ENCODE results near the gene GSTM3.

DNA sequence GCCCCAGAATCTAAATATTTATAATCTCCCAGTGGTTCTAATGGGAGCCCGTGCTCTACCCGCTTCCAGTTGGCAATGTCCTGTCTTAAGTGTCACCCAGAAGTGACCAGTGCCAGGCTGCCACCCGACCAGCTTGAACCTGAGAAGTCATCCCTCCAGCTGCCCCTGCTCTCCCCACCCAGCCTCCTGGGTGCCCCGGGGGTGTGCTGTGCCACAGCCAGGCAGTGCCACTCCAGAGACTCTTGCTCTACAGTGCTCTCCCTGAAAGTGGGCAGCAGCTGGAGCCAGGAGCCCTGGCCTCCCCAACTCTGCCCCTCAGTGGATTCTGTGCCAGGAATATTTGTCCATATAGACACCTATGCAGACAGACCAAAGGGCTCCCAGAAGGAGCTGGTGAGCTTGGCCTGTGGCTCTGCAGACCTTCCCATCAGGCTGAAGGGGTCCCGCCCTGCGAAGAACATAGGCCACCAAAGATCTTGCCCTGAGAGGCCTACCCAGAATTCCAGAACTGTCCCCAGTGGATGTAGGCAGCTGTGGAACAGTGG is 31.9 kb upstream of the GSTM3 start:
- TF ChIP-seq, protein P1, sequence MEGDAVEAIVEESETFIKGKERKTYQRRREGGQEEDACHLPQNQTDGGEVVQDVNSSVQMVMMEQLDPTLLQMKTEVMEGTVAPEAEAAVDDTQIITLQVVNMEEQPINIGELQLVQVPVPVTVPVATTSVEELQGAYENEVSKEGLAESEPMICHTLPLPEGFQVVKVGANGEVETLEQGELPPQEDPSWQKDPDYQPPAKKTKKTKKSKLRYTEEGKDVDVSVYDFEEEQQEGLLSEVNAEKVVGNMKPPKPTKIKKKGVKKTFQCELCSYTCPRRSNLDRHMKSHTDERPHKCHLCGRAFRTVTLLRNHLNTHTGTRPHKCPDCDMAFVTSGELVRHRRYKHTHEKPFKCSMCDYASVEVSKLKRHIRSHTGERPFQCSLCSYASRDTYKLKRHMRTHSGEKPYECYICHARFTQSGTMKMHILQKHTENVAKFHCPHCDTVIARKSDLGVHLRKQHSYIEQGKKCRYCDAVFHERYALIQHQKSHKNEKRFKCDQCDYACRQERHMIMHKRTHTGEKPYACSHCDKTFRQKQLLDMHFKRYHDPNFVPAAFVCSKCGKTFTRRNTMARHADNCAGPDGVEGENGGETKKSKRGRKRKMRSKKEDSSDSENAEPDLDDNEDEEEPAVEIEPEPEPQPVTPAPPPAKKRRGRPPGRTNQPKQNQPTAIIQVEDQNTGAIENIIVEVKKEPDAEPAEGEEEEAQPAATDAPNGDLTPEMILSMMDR (conservative IDR thresholded peaks at IDR 0.05), result no peak
- no peak for TF ChIP-seq EZH2 (IDR thresholded peaks at IDR 0.05; ENCODE audit: low read depth)

Data from PC-9 (cell line).